ENCODE results near the gene MTTP. TPM values are rescaled to one million over a fixed set of nuclear protein-coding genes. Genes with fewer than 3 reads are reported as not detected.
A peak's percentile ranks its signal among the peaks of the same experiment; 100 is the strongest.

The MTTP gene
- total RNA-seq, 1 donor from 2014 or later = not detected

- Mint-ChIP-seq H3K27ac (ENCODE audit: unreplicated experiment) (peak overlapping the region; percentile 97), H3K4me1 (ENCODE audit: low read depth, unreplicated experiment) (peaks cover 25% of the 10 kb centered on the region), H3K9me3 (ENCODE audit: unreplicated experiment) (peaks cover 16% of the 10 kb centered on the region), H3K27me3 (ENCODE audit: unreplicated experiment) (peaks cover 11% of the 10 kb centered on the region), H3K36me3 (ENCODE audit: unreplicated experiment) (peaks cover 27% of the 10 kb centered on the region), H3K4me3 (ENCODE audit: unreplicated experiment) (peak overlapping the region; percentile 56)
- no peak for DNase-seq
- TF ChIP-seq CTCF (IDR thresholded peaks at IDR 0.05; ENCODE audit: partially characterized antibody, unreplicated experiment) = no peak
Measured at GRCh38 chr4:99536848-99537247, 37.8 kb upstream of the MTTP start.

- Mint-ChIP-seq H3K4me3 (ENCODE audit: unreplicated experiment) (no peak overlapping the region), H3K36me3 (ENCODE audit: unreplicated experiment) (peaks cover 27% of the 10 kb centered on the region), H3K9me3 (ENCODE audit: unreplicated experiment) (peaks cover 16% of the 10 kb centered on the region), H3K4me1 (ENCODE audit: low read depth, unreplicated experiment) (peaks cover 25% of the 10 kb centered on the region), H3K27me3 (ENCODE audit: unreplicated experiment) (peaks cover 11% of the 10 kb centered on the region), H3K27ac (ENCODE audit: unreplicated experiment) (peak overlapping the region; percentile 97)
- DNase-seq = no peak
- no peak for TF ChIP-seq CTCF (IDR thresholded peaks at IDR 0.05; ENCODE audit: partially characterized antibody, unreplicated experiment)
Measured at GRCh38 chr4:99537674-99538073, 37.0 kb upstream of the MTTP start.

GRCh38 chr4:99540277-99540939 is 34.2 kb upstream of the MTTP start:
- no peak for DNase-seq
- Mint-ChIP-seq H3K9me3 (ENCODE audit: unreplicated experiment) (peaks cover 12% of the 10 kb centered on the region), H3K27ac (ENCODE audit: unreplicated experiment) (no peak overlapping the region), H3K4me1 (ENCODE audit: low read depth, unreplicated experiment) (peaks cover 23% of the 10 kb centered on the region), H3K4me3 (ENCODE audit: unreplicated experiment) (no peak overlapping the region), H3K27me3 (ENCODE audit: unreplicated experiment) (peaks cover 11% of the 10 kb centered on the region), H3K36me3 (ENCODE audit: unreplicated experiment) (peaks cover 6% of the 10 kb centered on the region)
- TF ChIP-seq CTCF (IDR thresholded peaks at IDR 0.05; ENCODE audit: partially characterized antibody, unreplicated experiment) = no peak

- Mint-ChIP-seq H3K4me3 (ENCODE audit: unreplicated experiment) (no peak overlapping the region), H3K4me1 (ENCODE audit: low read depth, unreplicated experiment) (peaks cover 12% of the 10 kb centered on the region), H3K27me3 (ENCODE audit: unreplicated experiment) (no peaks in the 10 kb centered on the region), H3K9me3 (ENCODE audit: unreplicated experiment) (no peaks in the 10 kb centered on the region), H3K27ac (ENCODE audit: unreplicated experiment) (no peak overlapping the region), H3K36me3 (ENCODE audit: unreplicated experiment) (no peaks in the 10 kb centered on the region)
- DNase-seq = no peak
- TF ChIP-seq CTCF (IDR thresholded peaks at IDR 0.05; ENCODE audit: partially characterized antibody, unreplicated experiment) = no peak
Measured at GRCh38 chr4:99552872-99553271, 21.8 kb upstream of the MTTP start.

GRCh38 chr4:99563310-99564186 is 11.1 kb upstream of the MTTP start, which contains the start of gene TRMT10A:
TSS of gene TRMT10A (minus strand) at chr4:99564039. CDS start at chr4:99559338, 4,701 bp downstream.
- no peak for TF ChIP-seq CTCF (IDR thresholded peaks at IDR 0.05; ENCODE audit: partially characterized antibody, unreplicated experiment)
- peaks cover 5% of the 10 kb centered on the region for H3K4me1 Mint-ChIP-seq (ENCODE audit: low read depth, unreplicated experiment)
- peak; percentile 95 for DNase-seq
- H3K4me3 Mint-ChIP-seq (ENCODE audit: unreplicated experiment) = peak within 1 kb of the TSS; percentile 96
- no peaks in the 10 kb centered on the region for H3K36me3 Mint-ChIP-seq (ENCODE audit: unreplicated experiment)
- H3K27me3 Mint-ChIP-seq (ENCODE audit: unreplicated experiment) = peaks cover 6% of the 10 kb centered on the region
- H3K9me3 Mint-ChIP-seq (ENCODE audit: unreplicated experiment) = peaks cover 8% of the 10 kb centered on the region
- peak within 1 kb of the TSS; percentile 99 for H3K27ac Mint-ChIP-seq (ENCODE audit: unreplicated experiment)

All from glutamatergic neuron (in vitro differentiated cells).